Body of pancreas (tissue), 4 donors: ENCODE results near the gene PANX3.

Experiments used
- CTCF ChIP-seq, 7 experiments: fragments of 450-650 bp in 4 of 7; fragments of 200-600 bp in 3 of 7; sonication (generic) in 3 of 7; IDR thresholded peaks; one replicate each; pipeline ENCODE4 v1.5.1; 2016 to 2019; ENCODE audit warnings: antibody characterized with exemption in 7 of 7
- POLR2A ChIP-seq, 3 donors: fragments of 450-650 bp; IDR thresholded peaks; one replicate each; pipeline ENCODE4 v1.6.1; 2016; ENCODE audit warnings: antibody characterized with exemption in 3 of 3, mild to moderate bottlenecking in 2 of 3

- TF ChIP-seq CTCF (IDR thresholded peaks at IDR 0.05) (no peak), POLR2A (IDR thresholded peaks at IDR 0.05) (no peak)
These were observed 41.1 kb upstream of the PANX3 start for GRCh38 chr11:124570160-124570559.
